Neural progenitor cell (in vitro differentiated cells): ENCODE data around the gene SLC17A2. TPM values are rescaled to one million over a fixed set of nuclear protein-coding genes. Genes with fewer than 3 reads are reported as not detected.
"Not testable (repeated sequence)": the region's sequence is repeated elsewhere in the genome, so short reads cannot be mapped to it uniquely, and the experiment has no call there.

Experiments used
- DNase-seq: peaks from one replicate; pipeline ENCODE4 v3.0.0-alpha.2; 2016; ENCODE audit warnings: low spot score
- H2AFZ ChIP-seq: fragments of 200-600 bp; sonication (generic); replicated peaks from 2 replicates; pipeline ENCODE4 v1.6.1; 2016; ENCODE audit warnings: antibody characterized with exemption
- H3F3A ChIP-seq: fragments of 200-600 bp; sonication (generic); 2 replicates; pipeline ENCODE4 v1.6.1; 2016; ENCODE audit warnings: antibody characterized with exemption, low read depth
- H3K27ac ChIP-seq: fragments of 200-600 bp; sonication (generic); 2 replicates; pipeline ENCODE4 v1.5.1; 2016; ENCODE audit warnings: mild to moderate bottlenecking
- H3K27me3 ChIP-seq: fragments of 200-600 bp; sonication (generic); 2 replicates; pipeline ENCODE4 v1.6.1; 2016; ENCODE audit warnings: mild to moderate bottlenecking, moderate library complexity
- H3K36me3 ChIP-seq: fragments of 200-600 bp; sonication (generic); 2 replicates; pipeline ENCODE4 v1.5.1; 2016
- H3K4me1 ChIP-seq: fragments of 200-600 bp; sonication (generic); 2 replicates; pipeline ENCODE4 v1.6.1; 2016; ENCODE audit warnings: mixed run types
- H3K4me2 ChIP-seq: fragments of 200-600 bp; sonication (generic); 2 replicates; pipeline ENCODE4 v1.6.1; 2016
- H3K4me3 ChIP-seq: fragments of 200-600 bp; sonication (generic); 2 replicates; pipeline ENCODE4 v1.5.1; 2016
- H3K79me2 ChIP-seq: fragments of 200-600 bp; sonication (generic); 2 replicates; pipeline ENCODE4 v1.6.1; 2016; ENCODE audit warnings: low read depth
- H3K9ac ChIP-seq: fragments of 200-600 bp; sonication (generic); 2 replicates; pipeline ENCODE4 v1.6.1; 2016
- H3K9me3 ChIP-seq: fragments of 200-600 bp; sonication (generic); 2 replicates; pipeline ENCODE4 v1.5.1; 2016; ENCODE audit warnings: low read depth
- H4K20me1 ChIP-seq: fragments of 200-600 bp; sonication (generic); 2 replicates; pipeline ENCODE4 v1.6.1; 2016; ENCODE audit warnings: low read depth
- H3K27ac Mint-ChIP-seq: 3 replicates; pipeline ENCODE4 v1.8.0; 2021; ENCODE audit warnings: mixed read lengths
- H3K27me3 Mint-ChIP-seq: 2 replicates; pipeline ENCODE4 v1.8.0; 2022; ENCODE audit warnings: low read depth, mild to moderate bottlenecking, inconsistent platforms, moderate library complexity, mixed read lengths; ENCODE audit not compliant: insufficient read depth
- H3K36me3 Mint-ChIP-seq: 3 replicates; pipeline ENCODE4 v1.8.0; 2021; ENCODE audit warnings: mixed read lengths
- H3K4me1 Mint-ChIP-seq: 3 replicates; pipeline ENCODE4 v1.8.0; 2021; ENCODE audit warnings: mixed read lengths
- H3K4me3 Mint-ChIP-seq: 3 replicates; pipeline ENCODE4 v1.8.0; 2021; ENCODE audit warnings: mild to moderate bottlenecking, moderate library complexity, mixed read lengths
- H3K9me3 Mint-ChIP-seq: 3 replicates; pipeline ENCODE4 v1.8.0; 2020; ENCODE audit warnings: mixed read lengths
- CTCF ChIP-seq: fragments of 200-600 bp; sonication (generic); IDR thresholded peaks from 2 replicates; pipeline ENCODE4 v1.5.1; 2017; ENCODE audit warnings: antibody characterized with exemption, mild to moderate bottlenecking
- EZH2 ChIP-seq: fragments of 200-600 bp; sonication (generic); IDR thresholded peaks from 2 replicates; pipeline ENCODE4 v1.6.1; 2017; ENCODE audit warnings: antibody characterized with exemption, mild to moderate bottlenecking, moderate library complexity
- EZH2phosphoT487 ChIP-seq: fragments of 200-600 bp; sonication (generic); IDR thresholded peaks from 2 replicates; pipeline ENCODE4 v1.6.1; 2017; ENCODE audit warnings: antibody characterized with exemption
- total RNA-seq: library from RNA; depleted of rRNA; stranded (reverse); fragments of >200 nt; gene quantifications from 2 replicates; pipeline ENCODE4 v1.2.3, GENCODE V29; 2015; ENCODE audit warnings: low replicate concordance

SLC17A2 gene
- total RNA-seq, 1 donor from 2014 or later = not detected

- H3K27me3 Mint-ChIP-seq = no peaks in the 10 kb centered on the region
- Histone ChIP-seq H3K9me3 (no peaks in the 10 kb centered on the region), H3K27ac (no peak overlapping the region), H3K27me3 (no peaks in the 10 kb centered on the region), H3K4me2 (no peak overlapping the region), H3K4me1 (no peaks in the 10 kb centered on the region), H2AFZ (no peak overlapping the region), H3K4me3 (no peak overlapping the region), H3F3A (no peaks in the 10 kb centered on the region), H3K36me3 (no peaks in the 10 kb centered on the region), H3K9ac (no peak overlapping the region), H3K79me2 (no peaks in the 10 kb centered on the region), H4K20me1 (no peaks in the 10 kb centered on the region)
- no peak overlapping the region for H3K4me3 Mint-ChIP-seq
- no peaks in the 10 kb centered on the region for H3K36me3 Mint-ChIP-seq
- no peak overlapping the region for H3K27ac Mint-ChIP-seq
- no peak for DNase-seq
- no peaks in the 10 kb centered on the region for H3K4me1 Mint-ChIP-seq
- TF ChIP-seq CTCF (no peak), EZH2phosphoT487 (no peak), EZH2 (no peak)
- H3K9me3 Mint-ChIP-seq = peaks cover 8% of the 10 kb centered on the region
Observed at GRCh38 chr6:25946631-25947030, 16.1 kb upstream of the SLC17A2 start.

- H3K36me3 Mint-ChIP-seq, H3K4me2 ChIP-seq, DNase-seq, H4K20me1 ChIP-seq, H3K79me2 ChIP-seq, H3K9me3 Mint-ChIP-seq, H3K27ac Mint-ChIP-seq, H3K4me1 Mint-ChIP-seq, H3K27ac ChIP-seq, H3K27me3 Mint-ChIP-seq, H3K4me3 Mint-ChIP-seq, H3K27me3 ChIP-seq, H3K9ac ChIP-seq, H3K4me3 ChIP-seq, H3F3A ChIP-seq, H3K9me3 ChIP-seq, H2AFZ ChIP-seq, H3K4me1 ChIP-seq, H3K36me3 ChIP-seq: not testable (repeated sequence)
Observed at GRCh38 chr6:25945738-25946137, 15.2 kb upstream of the SLC17A2 start.

GRCh38 chr6:25944688-25945574 lies 14.4 kb upstream of the SLC17A2 start:
- Histone ChIP-seq H3K79me2 (no peaks in the 10 kb centered on the region), H3F3A (no peaks in the 10 kb centered on the region), H3K4me2 (no peak overlapping the region), H4K20me1 (no peaks in the 10 kb centered on the region), H3K27me3 (no peaks in the 10 kb centered on the region), H3K9ac (no peak overlapping the region), H2AFZ (no peak overlapping the region), H3K9me3 (no peaks in the 10 kb centered on the region), H3K27ac (no peak overlapping the region), H3K36me3 (no peaks in the 10 kb centered on the region), H3K4me1 (no peaks in the 10 kb centered on the region), H3K4me3 (no peak overlapping the region)
- DNase-seq = no peak
- no peak overlapping the region for H3K4me3 Mint-ChIP-seq
- no peak overlapping the region for H3K27ac Mint-ChIP-seq
- H3K36me3 Mint-ChIP-seq = no peaks in the 10 kb centered on the region
- peaks cover 5% of the 10 kb centered on the region for H3K9me3 Mint-ChIP-seq
- H3K27me3 Mint-ChIP-seq = no peaks in the 10 kb centered on the region
- H3K4me1 Mint-ChIP-seq = no peaks in the 10 kb centered on the region
- TF ChIP-seq EZH2phosphoT487 (no peak), CTCF (no peak), EZH2 (no peak)

GRCh38 chr6:25943887-25944286 lies 13.4 kb upstream of the SLC17A2 start:
- no peak overlapping the region for H3K27ac ChIP-seq
- H3K9me3 ChIP-seq = no peaks in the 10 kb centered on the region
- no peak overlapping the region for H3K9ac ChIP-seq
- Mint-ChIP-seq H3K27me3 (no peaks in the 10 kb centered on the region), H3K4me1 (no peaks in the 10 kb centered on the region), H3K36me3 (no peaks in the 10 kb centered on the region), H3K9me3 (peaks cover 3% of the 10 kb centered on the region), H3K4me3 (no peak overlapping the region), H3K27ac (no peak overlapping the region)
- no peaks in the 10 kb centered on the region for H3K79me2 ChIP-seq
- H2AFZ ChIP-seq = no peak overlapping the region
- TF ChIP-seq CTCF = no peak
- TF ChIP-seq EZH2 = no peak
- no peak for TF ChIP-seq EZH2phosphoT487
- H3K4me2 ChIP-seq = no peak overlapping the region
- H3K36me3 ChIP-seq = no peaks in the 10 kb centered on the region
- no peaks in the 10 kb centered on the region for H3K27me3 ChIP-seq
- H4K20me1 ChIP-seq = no peaks in the 10 kb centered on the region
- no peak overlapping the region for H3K4me3 ChIP-seq
- DNase-seq = no peak
- no peaks in the 10 kb centered on the region for H3F3A ChIP-seq
- no peaks in the 10 kb centered on the region for H3K4me1 ChIP-seq
